GM21423 (cell line): ENCODE data around the gene HEG1.

Experiments used
- ATAC-seq: cut with Tn5 transposase; IDR thresholded peaks from one replicate; pipeline ENCODE4 v1.9.1; 2021; ENCODE audit warnings: mild to moderate bottlenecking, moderate library complexity; ENCODE audit not compliant: unreplicated experiment

Gene HEG1

GRCh38 chr3:125050488-125051090 lies 5.2 kb downstream of the HEG1 start:
- ATAC-seq, result no peak

GRCh38 chr3:125048282-125048681 lies 7.5 kb downstream of the HEG1 start:
- no peak for ATAC-seq

GRCh38 chr3:125045965-125046364 lies 9.8 kb downstream of the HEG1 start:
- ATAC-seq, result no peak

- no peak for ATAC-seq
Observed at GRCh38 chr3:125045194-125045593, 10.6 kb downstream of the HEG1 start.

- ATAC-seq, result no peak
Observed at GRCh38 chr3:125043599-125044151, 12.1 kb downstream of the HEG1 start.

- ATAC-seq, result no peak
Observed at GRCh38 chr3:125042725-125043406, 12.9 kb downstream of the HEG1 start.

- ATAC-seq, result no peak
Observed at GRCh38 chr3:125039131-125040100, 16.4 kb downstream of the HEG1 start.

- no peak for ATAC-seq
Observed at GRCh38 chr3:125037498-125038150, 18.2 kb downstream of the HEG1 start.

- peak; percentile 76 for ATAC-seq
Observed at GRCh38 chr3:125035217-125035616, 20.6 kb downstream of the HEG1 start.

- ATAC-seq, result no peak
Observed at GRCh38 chr3:125033616-125034015, 22.2 kb downstream of the HEG1 start.

GRCh38 chr3:125033135-125033534 lies 22.7 kb downstream of the HEG1 start:
- ATAC-seq, result no peak

GRCh38 chr3:125032683-125033082 lies 23.1 kb downstream of the HEG1 start:
- ATAC-seq, result no peak

- no peak for ATAC-seq
Observed at GRCh38 chr3:125032100-125032643, 23.6 kb downstream of the HEG1 start.

GRCh38 chr3:125031544-125031943 lies 24.3 kb downstream of the HEG1 start:
- no peak for ATAC-seq

- no peak for ATAC-seq
Observed at GRCh38 chr3:125028657-125029056, 27.1 kb downstream of the HEG1 start.

- ATAC-seq, result no peak
Observed at GRCh38 chr3:125025642-125026041, 30.2 kb downstream of the HEG1 start.

- no peak for ATAC-seq
Observed at GRCh38 chr3:125024817-125025216, 31.0 kb downstream of the HEG1 start.

GRCh38 chr3:125023833-125024555 lies 31.8 kb downstream of the HEG1 start:
- no peak for ATAC-seq

GRCh38 chr3:125022206-125022605 lies 33.6 kb downstream of the HEG1 start:
- ATAC-seq, result no peak

GRCh38 chr3:125019271-125019670 lies 36.5 kb downstream of the HEG1 start:
- no peak for ATAC-seq
